Measurements from ENCODE around the gene ARHGEF12. TPM values are rescaled to one million over a fixed set of nuclear protein-coding genes. Genes with fewer than 3 reads are reported as not detected.

The ARHGEF12 gene
- total RNA-seq, 4 donors from 2014 or later, result 82.6 to 161 (median 125) TPM

DNA sequence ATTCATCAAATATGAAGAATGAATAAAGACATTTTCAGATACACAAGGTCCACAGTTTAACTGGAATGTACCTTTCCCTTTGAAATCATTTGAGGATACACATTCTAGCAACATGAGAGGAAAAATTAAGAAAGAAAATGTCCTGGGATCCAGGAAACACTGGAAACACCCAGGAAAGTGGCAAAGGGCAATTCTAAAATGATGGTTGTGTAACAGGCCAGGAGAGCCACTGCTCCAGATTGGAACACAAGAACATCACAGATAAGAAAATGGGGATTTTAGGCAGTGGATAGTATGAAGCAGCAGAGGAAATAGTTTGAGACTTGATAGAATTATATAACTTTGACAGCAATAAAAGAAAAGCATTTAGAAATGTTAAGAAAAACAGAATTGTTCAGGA lies 119.3 kb downstream of the ARHGEF12 start:
- Histone ChIP-seq H3K27ac (no peak overlapping the region), H3K27me3 (no peaks in the 10 kb centered on the region), H3K9me3 (no peaks in the 10 kb centered on the region), H3K4me3 (no peak overlapping the region), H3K36me3 (no peaks in the 10 kb centered on the region), H3K4me1 (no peaks in the 10 kb centered on the region)
- intact Hi-C loops (cut with DNase I; ENCODE audit: low total_unique reads), result no loop called here
- DNase-seq, result no peak
- no peak for TF ChIP-seq POLR2A (IDR thresholded peaks at IDR 0.05)
- TF ChIP-seq, protein P1, sequence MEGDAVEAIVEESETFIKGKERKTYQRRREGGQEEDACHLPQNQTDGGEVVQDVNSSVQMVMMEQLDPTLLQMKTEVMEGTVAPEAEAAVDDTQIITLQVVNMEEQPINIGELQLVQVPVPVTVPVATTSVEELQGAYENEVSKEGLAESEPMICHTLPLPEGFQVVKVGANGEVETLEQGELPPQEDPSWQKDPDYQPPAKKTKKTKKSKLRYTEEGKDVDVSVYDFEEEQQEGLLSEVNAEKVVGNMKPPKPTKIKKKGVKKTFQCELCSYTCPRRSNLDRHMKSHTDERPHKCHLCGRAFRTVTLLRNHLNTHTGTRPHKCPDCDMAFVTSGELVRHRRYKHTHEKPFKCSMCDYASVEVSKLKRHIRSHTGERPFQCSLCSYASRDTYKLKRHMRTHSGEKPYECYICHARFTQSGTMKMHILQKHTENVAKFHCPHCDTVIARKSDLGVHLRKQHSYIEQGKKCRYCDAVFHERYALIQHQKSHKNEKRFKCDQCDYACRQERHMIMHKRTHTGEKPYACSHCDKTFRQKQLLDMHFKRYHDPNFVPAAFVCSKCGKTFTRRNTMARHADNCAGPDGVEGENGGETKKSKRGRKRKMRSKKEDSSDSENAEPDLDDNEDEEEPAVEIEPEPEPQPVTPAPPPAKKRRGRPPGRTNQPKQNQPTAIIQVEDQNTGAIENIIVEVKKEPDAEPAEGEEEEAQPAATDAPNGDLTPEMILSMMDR (IDR thresholded peaks at IDR 0.05), result no peak

DNA sequence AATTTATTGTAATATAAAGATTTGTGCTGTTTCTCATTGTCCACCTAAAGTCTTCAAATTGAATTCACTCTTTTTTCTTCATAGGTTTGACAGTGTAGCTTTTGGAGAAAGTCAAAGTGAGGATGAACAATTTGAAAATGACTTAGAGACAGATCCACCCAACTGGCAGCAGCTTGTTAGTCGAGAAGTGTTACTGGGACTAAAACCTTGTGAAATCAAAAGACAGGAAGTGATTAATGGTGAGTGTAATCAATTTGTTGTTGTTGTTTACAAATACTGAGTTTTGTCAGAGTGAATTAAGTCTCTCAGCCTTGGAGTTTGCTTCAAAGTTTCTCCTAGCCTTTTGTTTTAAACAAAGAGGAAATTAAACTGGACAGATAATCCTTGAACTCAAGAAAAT lies 121.8 kb downstream of the ARHGEF12 start:
- no peak overlapping the region for H3K27ac ChIP-seq
- H3K4me3 ChIP-seq, result no peak overlapping the region
- H3K9me3 ChIP-seq, result no peaks in the 10 kb centered on the region
- no peaks in the 10 kb centered on the region for H3K36me3 ChIP-seq
- no peaks in the 10 kb centered on the region for H3K27me3 ChIP-seq
- TF ChIP-seq, protein P1 (IDR thresholded peaks at IDR 0.05), result no peak
- no peak for TF ChIP-seq POLR2A (IDR thresholded peaks at IDR 0.05)
- H3K4me1 ChIP-seq, result no peaks in the 10 kb centered on the region
- intact Hi-C loops (cut with DNase I; ENCODE audit: low total_unique reads), result no loop called here
- DNase-seq, result no peak

DNA sequence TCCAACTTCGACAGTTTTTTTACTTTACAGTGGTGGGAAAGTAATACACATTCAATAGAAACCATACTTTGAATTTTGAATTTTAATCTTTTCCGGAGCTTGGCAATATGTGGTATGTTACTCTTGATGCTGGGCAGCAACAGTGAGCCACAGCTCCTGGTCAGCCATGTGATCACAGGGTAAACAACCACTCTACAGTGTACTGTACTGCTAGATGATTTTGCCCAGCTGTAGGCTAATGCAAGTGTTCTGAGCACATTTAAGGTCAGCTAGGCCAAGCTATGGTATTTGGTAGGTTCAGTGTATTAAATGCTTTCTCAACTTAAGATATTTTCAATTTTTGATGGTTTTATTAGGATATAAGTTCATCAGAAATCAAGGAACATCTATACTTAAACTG lies 126.6 kb downstream of the ARHGEF12 start:
- TF ChIP-seq, protein P1 (IDR thresholded peaks at IDR 0.05), result no peak
- TF ChIP-seq POLR2A (IDR thresholded peaks at IDR 0.05), result no peak
- H3K27me3 ChIP-seq, result no peaks in the 10 kb centered on the region
- no peaks in the 10 kb centered on the region for H3K36me3 ChIP-seq
- no peaks in the 10 kb centered on the region for H3K4me1 ChIP-seq
- no peak overlapping the region for H3K27ac ChIP-seq
- H3K9me3 ChIP-seq, result no peaks in the 10 kb centered on the region
- DNase-seq, result no peak
- intact Hi-C loops (cut with DNase I; ENCODE audit: low total_unique reads), result no loop called here
- H3K4me3 ChIP-seq, result no peak overlapping the region

DNA sequence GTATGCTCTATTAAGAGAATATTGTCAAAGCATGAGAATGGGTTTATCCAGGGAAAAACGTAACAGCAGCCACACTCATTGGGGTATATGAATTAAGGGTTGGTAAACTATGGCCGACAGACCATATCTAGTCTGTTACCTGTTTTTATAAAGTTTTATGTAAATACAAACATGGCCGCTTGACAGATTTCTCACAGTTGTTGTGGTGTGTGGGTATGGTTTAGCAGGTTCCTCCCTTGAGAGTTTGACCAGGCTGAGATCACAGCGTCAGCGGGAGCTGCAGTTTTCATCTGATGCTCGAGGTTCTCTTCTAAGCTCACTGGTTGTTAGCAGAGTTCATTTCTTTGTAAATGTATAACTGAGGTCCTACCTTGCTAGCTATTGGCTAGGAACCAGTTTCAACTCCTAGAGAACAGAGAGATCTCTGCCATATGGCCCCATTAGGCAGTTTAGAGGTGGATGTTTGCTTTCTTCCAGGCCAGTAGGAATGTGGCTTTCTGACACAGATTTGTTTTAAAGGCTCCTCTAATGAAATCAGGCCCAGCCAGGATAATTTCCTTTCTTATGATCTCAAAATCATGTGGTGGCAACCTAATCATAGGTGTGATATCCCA lies 129.8 kb downstream of the ARHGEF12 start:
- Histone ChIP-seq H3K9me3 (no peaks in the 10 kb centered on the region), H3K36me3 (no peaks in the 10 kb centered on the region), H3K4me1 (no peaks in the 10 kb centered on the region), H3K27me3 (no peaks in the 10 kb centered on the region), H3K4me3 (no peak overlapping the region), H3K27ac (no peak overlapping the region)
- intact Hi-C loops (cut with DNase I; ENCODE audit: low total_unique reads), result no loop called here
- DNase-seq, result no peak
- TF ChIP-seq, protein P1 (IDR thresholded peaks at IDR 0.05), result no peak
- TF ChIP-seq POLR2A (IDR thresholded peaks at IDR 0.05), result no peak

DNA sequence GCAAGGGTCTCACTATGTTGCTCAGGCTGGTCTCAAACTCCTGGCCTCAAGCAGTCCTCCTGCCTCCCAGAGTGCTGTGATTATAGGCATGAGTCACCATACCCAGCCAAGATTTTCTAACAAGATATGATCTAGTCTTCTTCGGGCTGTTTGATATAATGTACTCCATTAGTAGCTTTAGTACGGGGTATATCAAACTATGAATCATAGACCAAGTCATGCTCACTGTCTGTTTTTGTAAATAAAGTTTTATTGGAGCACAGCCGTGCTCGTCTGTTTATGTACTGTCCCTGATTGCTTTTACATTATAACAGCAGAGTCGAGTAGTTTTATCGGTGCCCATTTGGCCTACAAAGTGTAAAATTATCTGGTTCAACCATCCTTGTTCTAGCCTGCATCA lies 131.4 kb downstream of the ARHGEF12 start:
- Histone ChIP-seq H3K36me3 (no peaks in the 10 kb centered on the region), H3K27me3 (no peaks in the 10 kb centered on the region), H3K4me3 (no peak overlapping the region), H3K9me3 (no peaks in the 10 kb centered on the region), H3K4me1 (no peaks in the 10 kb centered on the region), H3K27ac (no peak overlapping the region)
- DNase-seq, result no peak
- intact Hi-C loops (cut with DNase I; ENCODE audit: low total_unique reads), result no loop called here
- TF ChIP-seq, protein P1 (IDR thresholded peaks at IDR 0.05), result no peak
- TF ChIP-seq POLR2A (IDR thresholded peaks at IDR 0.05), result no peak

Measured in uterus (tissue), 4 donors.